H9 (cell line): Measurements from ENCODE around the gene NR3C2. TPM values are rescaled to one million over a fixed set of nuclear protein-coding genes. Genes with fewer than 3 reads are reported as not detected.

Experiments used
- DNase-seq: peaks from one replicate; pipeline ENCODE4 v3.0.0-alpha.2; 2017
- H2AFZ ChIP-seq: one replicate; pipeline ENCODE4 v1.6.1; 2013; ENCODE audit warnings: mild to moderate bottlenecking, low read length, control low read depth, moderate library complexity
- H2AK5ac ChIP-seq: 2 replicates; pipeline ENCODE4 v1.6.1; 2013; ENCODE audit warnings: low read length, control low read depth, mixed read lengths; ENCODE audit not compliant: insufficient read length
- H2BK120ac ChIP-seq: one replicate; pipeline ENCODE4 v1.6.1; 2013; ENCODE audit warnings: low read depth, mild to moderate bottlenecking, low read length, control low read depth, inconsistent platforms; ENCODE audit not compliant: poor library complexity, severe bottlenecking
- H2BK12ac ChIP-seq: 2 replicates; pipeline ENCODE4 v1.6.1; 2013; ENCODE audit warnings: low read length, control low read depth, mixed read lengths, low read depth; ENCODE audit not compliant: insufficient read length
- H2BK15ac ChIP-seq: 2 replicates; pipeline ENCODE4 v1.6.1; 2013; ENCODE audit warnings: low read depth, low read length, control low read depth
- H2BK20ac ChIP-seq: one replicate; pipeline ENCODE4 v1.6.1; 2013; ENCODE audit warnings: low read depth, mild to moderate bottlenecking, low read length, control low read depth, inconsistent platforms; ENCODE audit not compliant: poor library complexity, severe bottlenecking
- H2BK5ac ChIP-seq: 2 replicates; pipeline ENCODE4 v1.6.1; 2013; ENCODE audit warnings: low read length, control low read depth, mixed read lengths; ENCODE audit not compliant: insufficient read length
- H3K14ac ChIP-seq: 2 replicates; pipeline ENCODE4 v1.6.1; 2013; ENCODE audit warnings: low read length, control low read depth; ENCODE audit not compliant: insufficient read depth
- H3K18ac ChIP-seq: 2 replicates; pipeline ENCODE4 v1.6.1; 2013; ENCODE audit warnings: low read depth, mild to moderate bottlenecking, mixed read lengths, low read length, control low read depth; ENCODE audit not compliant: insufficient read length
- H3K23ac ChIP-seq: 2 replicates; pipeline ENCODE4 v1.6.1; 2013; ENCODE audit warnings: low read length, control low read depth, mixed read lengths, low read depth; ENCODE audit not compliant: insufficient read length
- H3K23me2 ChIP-seq: 2 replicates; pipeline ENCODE4 v1.6.1; 2013; ENCODE audit warnings: low read depth, mild to moderate bottlenecking, mixed read lengths, low read length, control low read depth; ENCODE audit not compliant: insufficient read length, poor library complexity, severe bottlenecking
- H3K27ac ChIP-seq: 2 replicates; pipeline ENCODE4 v1.5.1; 2013; ENCODE audit warnings: low read length, control low read depth, mixed read lengths, low read depth; ENCODE audit not compliant: insufficient read length
- H3K27me3 ChIP-seq: 2 replicates; pipeline ENCODE4 v1.6.1; 2013; ENCODE audit warnings: low read length, control low read depth, inconsistent platforms; ENCODE audit not compliant: insufficient read depth
- H3K4ac ChIP-seq: 2 replicates; pipeline ENCODE4 v1.6.1; 2013; ENCODE audit warnings: low read depth, mild to moderate bottlenecking, control low read depth, inconsistent platforms, low read length, moderate library complexity
- H3K4me1 ChIP-seq: 2 replicates; pipeline ENCODE4 v1.6.1; 2013; ENCODE audit warnings: low read length, control low read depth, inconsistent platforms; ENCODE audit not compliant: insufficient read depth
- H3K4me2 ChIP-seq: 2 replicates; pipeline ENCODE4 v1.6.1; 2013; ENCODE audit warnings: low read length, control low read depth, mixed read lengths; ENCODE audit not compliant: insufficient read length, insufficient read depth
- H3K56ac ChIP-seq: 2 replicates; pipeline ENCODE4 v1.6.1; 2013; ENCODE audit warnings: low read depth, mild to moderate bottlenecking, mixed read lengths, low read length, control low read depth; ENCODE audit not compliant: insufficient read length
- H3K79me1 ChIP-seq: 2 replicates; pipeline ENCODE4 v1.6.1; 2013; ENCODE audit warnings: low read depth, mild to moderate bottlenecking, moderate library complexity, low read length, control low read depth, inconsistent platforms; ENCODE audit not compliant: insufficient read depth, poor library complexity, severe bottlenecking
- H3K79me2 ChIP-seq: 2 replicates; pipeline ENCODE4 v1.6.1; 2013; ENCODE audit warnings: low read length, control low read depth, inconsistent platforms; ENCODE audit not compliant: insufficient read depth
- H3K9ac ChIP-seq: 2 replicates; pipeline ENCODE4 v1.6.1; 2013; ENCODE audit warnings: low read length, control low read depth, mixed read lengths; ENCODE audit not compliant: insufficient read length; ENCODE audit errors: extremely low read depth
- H3K9me3 ChIP-seq: one replicate; pipeline ENCODE4 v1.6.1; 2013; ENCODE audit warnings: low read depth, low read length, inconsistent platforms; ENCODE audit not compliant: control insufficient read depth
- H3T11ph ChIP-seq: one replicate; pipeline ENCODE4 v1.6.1; 2013; ENCODE audit warnings: mild to moderate bottlenecking, low read length, control low read depth, inconsistent platforms
- H4K20me1 ChIP-seq: one replicate; pipeline ENCODE4 v1.6.1; 2013; ENCODE audit not compliant: control insufficient read depth, insufficient read length, insufficient read depth
- H4K5ac ChIP-seq: 2 replicates; pipeline ENCODE4 v1.6.1; 2013; ENCODE audit warnings: low read depth, mild to moderate bottlenecking, mixed read lengths, low read length, control low read depth; ENCODE audit not compliant: insufficient read length
- H4K8ac ChIP-seq: replicated peaks from 2 replicates; pipeline ENCODE4 v1.6.1; 2013; ENCODE audit warnings: low read length, control low read depth, mixed read lengths, low read depth; ENCODE audit not compliant: insufficient read length
- H4K91ac ChIP-seq: 2 replicates; pipeline ENCODE4 v1.6.1; 2013; ENCODE audit warnings: low read depth, mild to moderate bottlenecking, moderate library complexity, mixed read lengths, low read length, control low read depth; ENCODE audit not compliant: insufficient read length
- H3K27ac Mint-ChIP-seq, 3 experiments: 2 replicates in 2 of 3; 3 replicates in 1 of 3; pipeline ENCODE4 v1.8.0; 2020 to 2021; ENCODE audit warnings: mixed read lengths in 3 of 3, mild to moderate bottlenecking in 1 of 3, moderate library complexity in 1 of 3
- H3K27me3 Mint-ChIP-seq: 2 replicates; pipeline ENCODE4 v1.8.0; 2021; ENCODE audit warnings: low read depth, mild to moderate bottlenecking, moderate library complexity, mixed read lengths
- H3K36me3 Mint-ChIP-seq, 3 experiments: 2 replicates in 2 of 3; 3 replicates in 1 of 3; pipeline ENCODE4 v1.8.0; 2020 to 2021; ENCODE audit warnings: low read depth in 3 of 3, mixed read lengths in 3 of 3; ENCODE audit not compliant: insufficient read depth in 1 of 3
- H3K4me1 Mint-ChIP-seq, 2 experiments: 2 replicates each; pipeline ENCODE4 v1.8.0; 2020; ENCODE audit warnings: mixed read lengths in 2 of 2
- H3K4me3 Mint-ChIP-seq, 2 experiments: 2 replicates in 1 of 2; 3 replicates in 1 of 2; pipeline ENCODE4 v1.8.0; 2020 to 2021; ENCODE audit warnings: mild to moderate bottlenecking in 2 of 2, mixed read lengths in 2 of 2, moderate library complexity in 1 of 2
- H3K9me3 Mint-ChIP-seq, 2 experiments: 2 replicates in 1 of 2; 3 replicates in 1 of 2; pipeline ENCODE4 v1.8.0; 2020; ENCODE audit warnings: mild to moderate bottlenecking in 2 of 2, mixed read lengths in 2 of 2, moderate library complexity in 1 of 2
- CTCF ChIP-seq: fragments of 200-600 bp; sonication (generic); conservative IDR thresholded peaks from 3 replicates; pipeline ENCODE4 v1.8.0; 2021; ENCODE audit warnings: antibody characterized with exemption, mild to moderate bottlenecking
- WGBS: extraction: QIAGEN DNeasy Blood & Tissue Kit; methylation state at CpG from one replicate; pipeline ENCODE4 v1.1.7; 2013; ENCODE audit warnings: missing lambda C conversion rate, low lambda C conversion rate, mixed read lengths; ENCODE audit not compliant: insufficient read length; ENCODE audit errors: extremely low coverage; 5-methylcytosine and 5-hydroxymethylcytosine counted together
- total RNA-seq: library from RNA; stranded (reverse); gene quantifications from 2 replicates; pipeline ENCODE4 v1.2.1, GENCODE V29; 2021

Gene NR3C2
- total RNA-seq, 1 experiment from 2014 or later: 1.4 TPM

DNA sequence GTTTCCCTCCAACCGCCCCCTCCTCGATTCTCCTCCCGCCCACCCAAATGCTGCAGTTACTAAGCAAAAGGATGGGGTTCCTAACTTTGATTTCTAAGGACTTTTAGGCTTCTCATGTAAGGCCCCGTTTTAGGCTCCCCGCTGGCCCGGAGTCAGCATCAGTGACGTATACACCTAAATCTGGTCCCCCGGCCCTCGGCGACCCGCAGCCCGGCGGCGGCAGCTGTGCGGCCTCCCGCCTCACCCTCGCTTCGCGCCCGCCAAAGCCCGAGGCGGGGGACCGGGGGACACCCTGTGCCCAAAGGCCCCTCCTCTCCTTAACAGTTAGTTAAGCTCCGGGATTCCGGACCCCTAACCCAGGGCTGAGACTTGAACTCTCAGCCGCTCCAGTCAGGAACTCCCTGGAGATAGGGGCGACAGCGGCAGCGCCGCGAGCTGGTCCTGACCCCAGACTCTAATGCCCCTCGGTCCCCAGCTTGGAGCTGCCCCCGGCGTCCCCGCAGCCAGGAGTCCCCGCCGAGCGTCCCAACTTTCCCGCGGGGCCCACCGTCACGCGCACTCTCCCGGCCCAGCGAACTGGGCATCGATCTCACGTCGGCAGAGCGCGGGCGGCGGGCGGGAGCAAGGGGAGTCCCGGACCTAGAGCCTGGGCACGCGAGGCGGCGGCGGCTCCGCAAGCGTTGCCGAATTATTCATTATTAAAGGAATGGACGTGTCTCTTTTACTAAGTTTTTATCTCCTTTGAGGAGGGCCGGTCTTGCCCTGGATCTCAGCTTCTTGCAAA is 1.5 kb upstream of the NR3C2 start:
- Histone ChIP-seq H3K23me2 (peaks cover 31% of the 10 kb centered on the region), H3K27me3 (peaks cover 10% of the 10 kb centered on the region; the same call in 1 of the 2 replicates), H4K91ac (no peak overlapping the region), H4K20me1 (no peaks in the 10 kb centered on the region), H2BK120ac (no peak overlapping the region), H3T11ph (no peak overlapping the region), H3K9me3 (no peaks in the 10 kb centered on the region), H3K56ac (no peak overlapping the region), H2AK5ac (no peak overlapping the region), H2AFZ (no peak overlapping the region), H3K27ac (no peak overlapping the region), H4K5ac (no peak overlapping the region), H2BK15ac (no peak overlapping the region), H2BK5ac (no peak overlapping the region), H3K14ac (no peak overlapping the region), H3K4ac (no peak overlapping the region), H3K79me1 (no peaks in the 10 kb centered on the region), H3K4me1 (peaks cover 2% of the 10 kb centered on the region; the same call in 1 of the 2 replicates), H2BK20ac (no peak overlapping the region), H2BK12ac (no peak overlapping the region), H3K9ac (no peak overlapping the region), H3K23ac (no peak overlapping the region), H4K8ac (no peak overlapping the region), H3K4me2 (peak overlapping the region; percentile 92), H3K79me2 (no peaks in the 10 kb centered on the region), H3K18ac (no peak overlapping the region)
- TF ChIP-seq CTCF: no peak
- Mint-ChIP-seq H3K4me3 (peak overlapping the region; percentile 89 to 96), H3K9me3 (no peaks in the 10 kb centered on the region; a peak in 1 of 5 replicates), H3K27ac (no peak overlapping the region), H3K36me3 (no peaks in the 10 kb centered on the region; a peak in 1 of 7 replicates), H3K27me3 (peaks cover 66% of the 10 kb centered on the region), H3K4me1 (peaks cover 26 to 33% of the 10 kb centered on the region in 2 experiments)
- no CpG with 5 or more reads among the region's 64 CpGs for WGBS
- DNase-seq: no peak
